Right kidney (tissue), 1 donor: ENCODE data around the gene ARHGEF17.

Source experiments
- DNase-seq: peaks from one replicate; pipeline ENCODE4 v3.0.0-alpha.2; 2016

The ARHGEF17 gene

GRCh38 chr11:73288873-73289707 is 19.0 kb upstream of the ARHGEF17 start:
- DNase-seq: peak; percentile 76

GRCh38 chr11:73290536-73290935 is 17.5 kb upstream of the ARHGEF17 start:
- DNase-seq: no peak

GRCh38 chr11:73291196-73291595 is 16.9 kb upstream of the ARHGEF17 start:
- DNase-seq: no peak

GRCh38 chr11:73291781-73292524 is 16.1 kb upstream of the ARHGEF17 start:
- DNase-seq: no peak

GRCh38 chr11:73292525-73292894 is 15.6 kb upstream of the ARHGEF17 start:
- DNase-seq: no peak

- no peak for DNase-seq
These were observed 14.6 kb upstream of the ARHGEF17 start for GRCh38 chr11:73293356-73293936.

GRCh38 chr11:73294604-73295003 is 13.5 kb upstream of the ARHGEF17 start:
- DNase-seq: no peak

GRCh38 chr11:73295241-73295995 is 12.7 kb upstream of the ARHGEF17 start:
- DNase-seq: peak; percentile 61

GRCh38 chr11:73295996-73296318 is 12.1 kb upstream of the ARHGEF17 start:
- DNase-seq: no peak

- DNase-seq: no peak
These were observed 11.4 kb upstream of the ARHGEF17 start for GRCh38 chr11:73296501-73297230.

GRCh38 chr11:73297231-73297590 is 10.9 kb upstream of the ARHGEF17 start:
- DNase-seq: no peak

- no peak for DNase-seq
These were observed 10.4 kb upstream of the ARHGEF17 start for GRCh38 chr11:73297702-73298101.

- no peak for DNase-seq
These were observed 9.8 kb upstream of the ARHGEF17 start for GRCh38 chr11:73298233-73298632.

- DNase-seq: no peak
These were observed 8.3 kb upstream of the ARHGEF17 start for GRCh38 chr11:73299751-73300150.

- DNase-seq: no peak
These were observed 1.8 kb upstream of the ARHGEF17 start for GRCh38 chr11:73306069-73306841.

GRCh38 chr11:73306977-73307322 is 1.1 kb upstream of the ARHGEF17 start:
- DNase-seq: no peak

- DNase-seq: peak; percentile 86
These were observed 613 bp upstream of the ARHGEF17 start for GRCh38 chr11:73307323-73308002.

- DNase-seq: peak; percentile 93
These were observed 1.2 kb downstream of the ARHGEF17 start for GRCh38 chr11:73308961-73309919.

GRCh38 chr11:73310076-73310475 is 2.0 kb downstream of the ARHGEF17 start:
- no peak for DNase-seq
